ENCODE results near the gene AHRR.

The AHRR gene

GRCh38 chr5:477247-477646, 155.7 kb downstream of the AHRR start:
- Histone ChIP-seq H3K4me3 (ENCODE audit: low read depth in 1 of 5, low read length in 5 of 5) (no peak overlapping the region), H3K4me1 (ENCODE audit: control insufficient read depth in 5 of 5, insufficient read depth in 5 of 5, low read length in 5 of 5) (peaks cover 0 to 26% (median 21%) of the 10 kb centered on the region in 5 donors), H3K9me3 (ENCODE audit: control insufficient read depth in 5 of 5, low read length in 5 of 5) (no peaks in the 10 kb centered on the region), H3K36me3 (ENCODE audit: control insufficient read depth in 5 of 5, insufficient read depth in 5 of 5, low read length in 5 of 5) (no peaks in the 10 kb centered on the region), H3K27ac (ENCODE audit: low read depth, low read length) (no peak overlapping the region), H3K9ac (ENCODE audit: low read length in 5 of 5) (no peak overlapping the region), H3K27me3 (ENCODE audit: control insufficient read depth in 5 of 5, insufficient read depth in 4 of 5, low read length in 5 of 5) (peaks cover 51 to 70% (median 56%) of the 10 kb centered on the region in 5 donors)

GRCh38 chr5:477871-478270, 156.4 kb downstream of the AHRR start:
- Histone ChIP-seq H3K27ac (ENCODE audit: low read depth, low read length) (no peak overlapping the region), H3K9me3 (ENCODE audit: control insufficient read depth in 5 of 5, low read length in 5 of 5) (no peaks in the 10 kb centered on the region), H3K9ac (ENCODE audit: low read length in 5 of 5) (no peak overlapping the region), H3K4me3 (ENCODE audit: low read depth in 1 of 5, low read length in 5 of 5) (no peak overlapping the region), H3K36me3 (ENCODE audit: control insufficient read depth in 5 of 5, insufficient read depth in 5 of 5, low read length in 5 of 5) (no peaks in the 10 kb centered on the region), H3K4me1 (ENCODE audit: control insufficient read depth in 5 of 5, insufficient read depth in 5 of 5, low read length in 5 of 5) (peaks cover 0 to 20% (median 16%) of the 10 kb centered on the region in 5 donors), H3K27me3 (ENCODE audit: control insufficient read depth in 5 of 5, insufficient read depth in 4 of 5, low read length in 5 of 5) (peaks cover 56 to 76% (median 60%) of the 10 kb centered on the region in 5 donors)

GRCh38 chr5:478369-478981, 157.0 kb downstream of the AHRR start:
- no peaks in the 10 kb centered on the region for H3K9me3 ChIP-seq (ENCODE audit: control insufficient read depth in 5 of 5, low read length in 5 of 5)
- H3K27me3 ChIP-seq (ENCODE audit: control insufficient read depth in 5 of 5, insufficient read depth in 4 of 5, low read length in 5 of 5), result peaks cover 60 to 82% (median 66%) of the 10 kb centered on the region in 5 donors
- H3K4me1 ChIP-seq (ENCODE audit: control insufficient read depth in 5 of 5, insufficient read depth in 5 of 5, low read length in 5 of 5), result peaks cover 0 to 19% (median 16%) of the 10 kb centered on the region in 5 donors
- H3K4me3 ChIP-seq (ENCODE audit: low read depth in 1 of 5, low read length in 5 of 5), result no peak overlapping the region
- no peak overlapping the region for H3K27ac ChIP-seq (ENCODE audit: low read depth, low read length)
- no peaks in the 10 kb centered on the region for H3K36me3 ChIP-seq (ENCODE audit: control insufficient read depth in 5 of 5, insufficient read depth in 5 of 5, low read length in 5 of 5)
- no peak overlapping the region for H3K9ac ChIP-seq (ENCODE audit: low read length in 5 of 5)

- Histone ChIP-seq H3K9me3 (ENCODE audit: control insufficient read depth in 5 of 5, low read length in 5 of 5) (no peaks in the 10 kb centered on the region), H3K4me3 (ENCODE audit: low read depth in 1 of 5, low read length in 5 of 5) (no peak overlapping the region), H3K27me3 (ENCODE audit: control insufficient read depth in 5 of 5, insufficient read depth in 4 of 5, low read length in 5 of 5) (peaks cover 60 to 86% (median 70%) of the 10 kb centered on the region in 5 donors), H3K4me1 (ENCODE audit: control insufficient read depth in 5 of 5, insufficient read depth in 5 of 5, low read length in 5 of 5) (peaks cover 0 to 13% (median 10%) of the 10 kb centered on the region in 5 donors), H3K9ac (ENCODE audit: low read length in 5 of 5) (no peak overlapping the region), H3K27ac (ENCODE audit: low read depth, low read length) (no peak overlapping the region), H3K36me3 (ENCODE audit: control insufficient read depth in 5 of 5, insufficient read depth in 5 of 5, low read length in 5 of 5) (no peaks in the 10 kb centered on the region)
These were observed 157.5 kb downstream of the AHRR start for GRCh38 chr5:478982-479535.

GRCh38 chr5:479566-480319, 158.2 kb downstream of the AHRR start:
- H3K36me3 ChIP-seq (ENCODE audit: control insufficient read depth in 5 of 5, insufficient read depth in 5 of 5, low read length in 5 of 5), result no peaks in the 10 kb centered on the region
- H3K27ac ChIP-seq (ENCODE audit: low read depth, low read length), result no peak overlapping the region
- peaks cover 0 to 8% (median 6%) of the 10 kb centered on the region in 5 donors for H3K4me1 ChIP-seq (ENCODE audit: control insufficient read depth in 5 of 5, insufficient read depth in 5 of 5, low read length in 5 of 5)
- H3K4me3 ChIP-seq (ENCODE audit: low read depth in 1 of 5, low read length in 5 of 5), result no peak overlapping the region
- H3K9ac ChIP-seq (ENCODE audit: low read length in 5 of 5), result no peak overlapping the region
- peaks cover 60 to 90% (median 74%) of the 10 kb centered on the region in 5 donors for H3K27me3 ChIP-seq (ENCODE audit: control insufficient read depth in 5 of 5, insufficient read depth in 4 of 5, low read length in 5 of 5)
- no peaks in the 10 kb centered on the region for H3K9me3 ChIP-seq (ENCODE audit: control insufficient read depth in 5 of 5, low read length in 5 of 5)

- Histone ChIP-seq H3K27me3 (ENCODE audit: control insufficient read depth in 5 of 5, insufficient read depth in 4 of 5, low read length in 5 of 5) (peaks cover 50 to 83% (median 64%) of the 10 kb centered on the region in 5 donors), H3K9me3 (ENCODE audit: control insufficient read depth in 5 of 5, low read length in 5 of 5) (no peaks in the 10 kb centered on the region), H3K27ac (ENCODE audit: low read depth, low read length) (no peak overlapping the region), H3K4me3 (ENCODE audit: low read depth in 1 of 5, low read length in 5 of 5) (no peak overlapping the region), H3K4me1 (ENCODE audit: control insufficient read depth in 5 of 5, insufficient read depth in 5 of 5, low read length in 5 of 5) (peaks cover 0 to 1% (median 0%) of the 10 kb centered on the region in 5 donors), H3K9ac (ENCODE audit: low read length in 5 of 5) (no peak overlapping the region), H3K36me3 (ENCODE audit: control insufficient read depth in 5 of 5, insufficient read depth in 5 of 5, low read length in 5 of 5) (no peaks in the 10 kb centered on the region)
These were observed 159.8 kb downstream of the AHRR start for GRCh38 chr5:481347-481746.

GRCh38 chr5:482021-482420, 160.5 kb downstream of the AHRR start:
- Histone ChIP-seq H3K27me3 (ENCODE audit: control insufficient read depth in 5 of 5, insufficient read depth in 4 of 5, low read length in 5 of 5) (peaks cover 43 to 77% (median 59%) of the 10 kb centered on the region in 5 donors), H3K9ac (ENCODE audit: low read length in 5 of 5) (no peak overlapping the region), H3K27ac (ENCODE audit: low read depth, low read length) (no peak overlapping the region), H3K9me3 (ENCODE audit: control insufficient read depth in 5 of 5, low read length in 5 of 5) (no peaks in the 10 kb centered on the region), H3K4me1 (ENCODE audit: control insufficient read depth in 5 of 5, insufficient read depth in 5 of 5, low read length in 5 of 5) (peaks cover 0 to 3% (median 0%) of the 10 kb centered on the region in 5 donors), H3K36me3 (ENCODE audit: control insufficient read depth in 5 of 5, insufficient read depth in 5 of 5, low read length in 5 of 5) (no peaks in the 10 kb centered on the region), H3K4me3 (ENCODE audit: low read depth in 1 of 5, low read length in 5 of 5) (no peak overlapping the region)

GRCh38 chr5:482506-482905, 161.0 kb downstream of the AHRR start:
- H3K4me1 ChIP-seq (ENCODE audit: control insufficient read depth in 5 of 5, insufficient read depth in 5 of 5, low read length in 5 of 5), result peaks cover 0 to 3% (median 0%) of the 10 kb centered on the region in 5 donors
- no peaks in the 10 kb centered on the region for H3K9me3 ChIP-seq (ENCODE audit: control insufficient read depth in 5 of 5, low read length in 5 of 5)
- H3K4me3 ChIP-seq (ENCODE audit: low read depth in 1 of 5, low read length in 5 of 5), result no peak overlapping the region
- peaks cover 41 to 72% (median 57%) of the 10 kb centered on the region in 5 donors for H3K27me3 ChIP-seq (ENCODE audit: control insufficient read depth in 5 of 5, insufficient read depth in 4 of 5, low read length in 5 of 5)
- no peaks in the 10 kb centered on the region for H3K36me3 ChIP-seq (ENCODE audit: control insufficient read depth in 5 of 5, insufficient read depth in 5 of 5, low read length in 5 of 5)
- H3K27ac ChIP-seq (ENCODE audit: low read depth, low read length), result no peak overlapping the region
- no peak overlapping the region for H3K9ac ChIP-seq (ENCODE audit: low read length in 5 of 5)

GRCh38 chr5:483011-483410, 161.5 kb downstream of the AHRR start:
- no peak overlapping the region for H3K27ac ChIP-seq (ENCODE audit: low read depth, low read length)
- no peaks in the 10 kb centered on the region for H3K36me3 ChIP-seq (ENCODE audit: control insufficient read depth in 5 of 5, insufficient read depth in 5 of 5, low read length in 5 of 5)
- no peaks in the 10 kb centered on the region for H3K9me3 ChIP-seq (ENCODE audit: control insufficient read depth in 5 of 5, low read length in 5 of 5)
- H3K9ac ChIP-seq (ENCODE audit: low read length in 5 of 5), result no peak overlapping the region
- peaks cover 36 to 68% (median 55%) of the 10 kb centered on the region in 5 donors for H3K27me3 ChIP-seq (ENCODE audit: control insufficient read depth in 5 of 5, insufficient read depth in 4 of 5, low read length in 5 of 5)
- peaks cover 0 to 3% (median 0%) of the 10 kb centered on the region in 5 donors for H3K4me1 ChIP-seq (ENCODE audit: control insufficient read depth in 5 of 5, insufficient read depth in 5 of 5, low read length in 5 of 5)
- H3K4me3 ChIP-seq (ENCODE audit: low read depth in 1 of 5, low read length in 5 of 5), result no peak overlapping the region

Data from subcutaneous abdominal adipose tissue (tissue), 5 donors.